Natural killer cell (primary cell): ENCODE measurements around the gene ZNF33A. TPM values are rescaled to one million over a fixed set of nuclear protein-coding genes. Genes with fewer than 3 reads are reported as not detected.
A peak's percentile ranks its signal among the peaks of the same experiment; 100 is the strongest.

ENCODE experiments used
- ATAC-seq, 3 donors: fragments of 150-1000 bp in 2 of 3; fragments of 200-7000 bp in 1 of 3; cut with Tn5 transposase; 1 replicate in 1 of 3; 2 replicates in 2 of 3; pipeline ENCODE4 v1.10.0; 2021; ENCODE audit warnings: mild to moderate bottlenecking in 2 of 3, moderate library complexity in 2 of 3
- DNase-seq, 2 donors: peaks; one replicate each; pipeline versions ENCODE4 v3.0.0 to v3.0.0-alpha.2; 2013 to 2021; ENCODE audit warnings: mixed read lengths in 1 of 2
- H3K27ac ChIP-seq: one replicate; pipeline ENCODE4 v1.5.1; 2013; ENCODE audit warnings: mild to moderate bottlenecking, low read length
- H3K27me3 ChIP-seq: one replicate; pipeline ENCODE4 v1.6.1; 2013; ENCODE audit warnings: low read length; ENCODE audit not compliant: control insufficient read depth, insufficient read depth
- H3K36me3 ChIP-seq: one replicate; pipeline ENCODE4 v1.6.1; 2013; ENCODE audit warnings: low read length; ENCODE audit not compliant: control insufficient read depth, insufficient read depth
- H3K4me1 ChIP-seq: one replicate; pipeline ENCODE4 v1.6.1; 2013; ENCODE audit warnings: low read length; ENCODE audit not compliant: control insufficient read depth, insufficient read depth
- H3K4me3 ChIP-seq: one replicate; pipeline ENCODE4 v1.5.1; 2013; ENCODE audit warnings: low read length
- H3K9me3 ChIP-seq: one replicate; pipeline ENCODE4 v1.6.1; 2013; ENCODE audit warnings: low read length; ENCODE audit not compliant: control insufficient read depth, insufficient read depth
- H3K27ac Mint-ChIP-seq, 2 donors: one replicate each; pipeline ENCODE4 v1.8.0; 2022; ENCODE audit warnings: mild to moderate bottlenecking in 2 of 2, mixed read lengths in 2 of 2, moderate library complexity in 1 of 2
- H3K27me3 Mint-ChIP-seq, 2 donors: one replicate each; pipeline ENCODE4 v1.8.0; 2022; ENCODE audit warnings: low read depth in 2 of 2, mixed read lengths in 2 of 2
- H3K36me3 Mint-ChIP-seq: one replicate; pipeline ENCODE4 v1.8.0; 2022; ENCODE audit warnings: mixed read lengths
- H3K4me1 Mint-ChIP-seq, 2 donors: one replicate each; pipeline ENCODE4 v1.8.0; 2022; ENCODE audit warnings: mixed read lengths in 2 of 2
- H3K4me3 Mint-ChIP-seq: one replicate; pipeline ENCODE4 v1.8.0; 2022; ENCODE audit warnings: mild to moderate bottlenecking, moderate library complexity, mixed read lengths
- H3K9me3 Mint-ChIP-seq, 2 donors: one replicate each; pipeline ENCODE4 v1.8.0; 2022; ENCODE audit warnings: mixed read lengths in 2 of 2
- CTCF ChIP-seq: fragments of 200-600 bp; IDR thresholded peaks from one replicate; pipeline ENCODE4 v1.8.0; 2022; ENCODE audit warnings: antibody characterized with exemption
- WGBS: methylation state at CpG from one replicate; pipeline ENCODE4 v1.1.7; 2013; ENCODE audit warnings: missing lambda C conversion rate; ENCODE audit not compliant: insufficient coverage; 5-methylcytosine and 5-hydroxymethylcytosine counted together
- intact Hi-C: fragments of 100-400 bp; cut with micrococcal nuclease; formaldehyde crosslinking; loops from one replicate; pipeline ENCODE4 v1.14.2; 2022
- total RNA-seq, 4 donors: library from RNA; stranded (reverse); fragments of 120-200 nt in 1 of 4; gene quantifications; one replicate each; pipeline versions ENCODE4 v1.2.3 to v1.2.4, GENCODE V29; 2013 to 2022

ZNF33A gene
- total RNA-seq, 3 donors from 2014 or later (not counting 1 experiment from before 2014, with no cell fraction given) = 31.2 to 44.7 (median 34.1) TPM

- ATAC-seq (peak; percentile 72 to 92 (median 84)), DNase-seq (peak in 1 of 2 donors; percentile 58)
Measured at GRCh38 chr10:38038107-38038931, 27.8 kb downstream of the ZNF33A start.

GRCh38 chr10:38038932-38039245 lies 28.4 kb downstream of the ZNF33A start:
- Histone ChIP-seq H3K27ac (peak overlapping the region; percentile 81), H3K4me3 (peak overlapping the region; percentile 31), H3K36me3 (peaks cover 25% of the 10 kb centered on the region), H3K27me3 (no peaks in the 10 kb centered on the region), H3K4me1 (peaks cover 9% of the 10 kb centered on the region), H3K9me3 (no peaks in the 10 kb centered on the region)
- Mint-ChIP-seq H3K4me1 (peaks cover 28 to 29% of the 10 kb centered on the region in 2 donors), H3K36me3 (peaks cover 4% of the 10 kb centered on the region), H3K9me3 (no peaks in the 10 kb centered on the region), H3K27ac (peak overlapping the region; percentile 91 to 94), H3K27me3 (no peaks in the 10 kb centered on the region), H3K4me3 (peak overlapping the region; percentile 87)
- DNase-seq (no peak), ATAC-seq (peak in 2 of 3 donors; percentile 10 to 20)
- intact Hi-C loops = loop anchor here (1.0 to 2.0 kb wide), 2 partner anchors 29 to 62 kb away; partner anchors contain the start of genes ZNF25 and ZNF33A
- TF ChIP-seq CTCF = no peak

More at GRCh38 chr10:38038107-38038931, 27.8 kb downstream of the ZNF33A start:
- no peaks in the 10 kb centered on the region for H3K9me3 Mint-ChIP-seq
- H3K4me3 ChIP-seq = peak overlapping the region; percentile 31
- no peaks in the 10 kb centered on the region for H3K9me3 ChIP-seq
- H3K36me3 Mint-ChIP-seq = no peaks in the 10 kb centered on the region
- H3K27me3 ChIP-seq = no peaks in the 10 kb centered on the region
- H3K27ac Mint-ChIP-seq = peak overlapping the region; percentile 91 to 94
- no peak for TF ChIP-seq CTCF
- peaks cover 25% of the 10 kb centered on the region for H3K36me3 ChIP-seq
- H3K27me3 Mint-ChIP-seq = no peaks in the 10 kb centered on the region
- peaks cover 24 to 25% of the 10 kb centered on the region in 2 donors for H3K4me1 Mint-ChIP-seq
- H3K4me1 ChIP-seq = peaks cover 9% of the 10 kb centered on the region
- H3K4me3 Mint-ChIP-seq = peak overlapping the region; percentile 87
- 92% methylated on average over 6 of the region's 7 CpGs for WGBS
- H3K27ac ChIP-seq = peak overlapping the region; percentile 81
- intact Hi-C loops = loop anchor here (1.0 to 2.0 kb wide), 2 partner anchors 28 to 62 kb away; partner anchors contain the start of genes ZNF25 and ZNF33A

GRCh38 chr10:38043516-38043915 lies 33.0 kb downstream of the ZNF33A start:
- no peaks in the 10 kb centered on the region for H3K27me3 ChIP-seq
- peaks cover 6% of the 10 kb centered on the region for H3K36me3 ChIP-seq
- WGBS = 94% methylated on average over 2 of the region's 2 CpGs
- Mint-ChIP-seq H3K4me3 (no peak overlapping the region), H3K27me3 (no peaks in the 10 kb centered on the region), H3K36me3 (peaks cover 23% of the 10 kb centered on the region), H3K9me3 (no peaks in the 10 kb centered on the region), H3K4me1 (peaks cover 41 to 42% of the 10 kb centered on the region in 2 donors), H3K27ac (peak overlapping the region in 1 of 2 donors; percentile 7)
- no peak for TF ChIP-seq CTCF
- peak in 1 of 2 donors; percentile 28 for DNase-seq
- H3K4me1 ChIP-seq = peaks cover 4% of the 10 kb centered on the region
- no peak overlapping the region for H3K4me3 ChIP-seq
- H3K27ac ChIP-seq = no peak overlapping the region
- no peaks in the 10 kb centered on the region for H3K9me3 ChIP-seq
- intact Hi-C loops = no loop called here
- ATAC-seq = no peak
